HepG2 (cell line): ENCODE results near the gene DPH6. TPM values are rescaled to one million over a fixed set of nuclear protein-coding genes. Genes with fewer than 3 reads are reported as not detected.

ENCODE experiments used
- ATAC-seq: fragments of 200-7000 bp; cut with Tn5 transposase; 3 replicates; pipeline ENCODE4 v1.9.1; 2020; ENCODE audit warnings: mild to moderate bottlenecking, moderate library complexity
- BruUV-seq: library from RNA; stranded (reverse); fragments of 400-500 nt; replicated peaks from 2 replicates; lab custom pipeline; 2021; lab: Mats Ljungman, UMichigan
- CTCF ChIA-PET: fragments of 300-600 bp; formaldehyde crosslinking; extraction: SDS; loops from one replicate; lab custom pipeline; 2021; ENCODE audit warnings: low total read pairs, inconsistent platforms, low intra/inter-chr PET ratio; lab: Yijun Ruan, JAX
- POLR2A ChIA-PET: fragments of 350-600 bp; sonication (Branson Sonifier 250); formaldehyde crosslinking; loops from one replicate; lab custom pipeline; 2020; ENCODE audit warnings: antibody characterized with exemption, inconsistent platforms; lab: Yijun Ruan, JAX
- DNase-seq: peaks from one replicate; pipeline ENCODE4 v3.0.0-alpha.2; 2015; ENCODE audit warnings: low spot score
- FAIRE-seq: peaks from 3 replicates; lab custom pipeline; 2011; peaks lifted over from hg19 to GRCh38; lab: Jason Lieb, UNC
- H2AFZ ChIP-seq: one replicate; pipeline ENCODE4 v1.6.1; 2011; ENCODE audit warnings: low read length, inconsistent platforms
- H3K27ac ChIP-seq: fragments of 300-600 bp; 3 replicates; pipeline ENCODE4 v1.8.0; 2011; ENCODE audit warnings: mixed run types, mild to moderate bottlenecking, mixed read lengths, low read length, inconsistent platforms; ENCODE audit not compliant: insufficient read depth; ENCODE audit errors: extremely low read length
- H3K27me3 ChIP-seq, 2 experiments: fragments of 200-600 bp in 1 of 2; 2 replicates in 1 of 2; 3 replicates in 1 of 2; pipeline versions ENCODE4 v1.6.0 to v1.8.0; 2011; ENCODE audit warnings: low read length in 2 of 2, mild to moderate bottlenecking in 2 of 2, moderate library complexity in 2 of 2, inconsistent platforms in 1 of 2; ENCODE audit not compliant: insufficient read depth in 2 of 2, control insufficient read depth in 1 of 2
- H3K36me3 ChIP-seq, 2 experiments: fragments of 200-600 bp in 1 of 2; replicated peaks in 1 of 2; 2 replicates in 1 of 2; 3 replicates in 1 of 2; pipeline versions ENCODE4 v1.5.1 to v1.8.0; 2011; ENCODE audit warnings: low read length in 2 of 2, inconsistent platforms in 1 of 2; ENCODE audit not compliant: insufficient read depth in 2 of 2, control insufficient read depth in 1 of 2
- H3K4me1 ChIP-seq: 2 replicates; pipeline ENCODE4 v1.5.1; 2012; ENCODE audit warnings: low read length, inconsistent platforms; ENCODE audit not compliant: insufficient read depth
- H3K4me2 ChIP-seq: 2 replicates; pipeline ENCODE4 v1.6.0; 2011; ENCODE audit warnings: low read depth, low read length, inconsistent platforms
- H3K4me3 ChIP-seq, 3 experiments: fragments of 200-600 bp in 1 of 3; sonication (generic), shearing (Covaris generic) in 1 of 3; replicated peaks in 1 of 3; 2 replicates each; pipeline ENCODE4 v1.5.1; 2011 to 2016; ENCODE audit warnings: low read length in 3 of 3, inconsistent platforms in 2 of 3, low read depth in 2 of 3, mild to moderate bottlenecking in 2 of 3, control low read depth in 1 of 3, mixed read lengths in 1 of 3; ENCODE audit not compliant: insufficient read depth in 1 of 3
- H3K79me2 ChIP-seq: one replicate; pipeline ENCODE4 v1.6.1; 2011; ENCODE audit warnings: low read length, inconsistent platforms; ENCODE audit not compliant: insufficient read depth
- H3K9ac ChIP-seq: 2 replicates; pipeline ENCODE4 v1.6.0; 2011; ENCODE audit warnings: mild to moderate bottlenecking, low read depth, low read length, inconsistent platforms; ENCODE audit not compliant: insufficient read depth
- H3K9me3 ChIP-seq: 2 replicates; pipeline ENCODE4 v1.5.1; 2012; ENCODE audit warnings: mild to moderate bottlenecking, low read length
- H4K20me1 ChIP-seq: 2 replicates; pipeline ENCODE4 v1.6.0; 2011; ENCODE audit warnings: inconsistent platforms, mild to moderate bottlenecking, low read length, moderate library complexity; ENCODE audit not compliant: insufficient read depth
- DR1 ChIP-seq: sonication (generic); formaldehyde crosslinking; IDR thresholded peaks from 2 replicates; pipeline ENCODE4 v1.8.0; 2021; ENCODE audit warnings: mild to moderate bottlenecking, missing genetic modification reagents, inconsistent platforms
- GATA4 ChIP-seq: sonication (generic); IDR thresholded peaks from 2 replicates; pipeline ENCODE4 v1.6.1; 2016; ENCODE audit warnings: antibody characterized with exemption, low read depth, borderline replicate concordance
- GLI4 ChIP-seq: sonication (generic); formaldehyde crosslinking; IDR thresholded peaks from 2 replicates; pipeline ENCODE4 v1.5.1; 2020; ENCODE audit warnings: missing genetic modification reagents, mild to moderate bottlenecking, moderate library complexity, borderline replicate concordance
- GTF3A ChIP-seq: sonication (generic); formaldehyde crosslinking; conservative IDR thresholded peaks from 2 replicates; pipeline ENCODE4 v1.4.0; 2020; ENCODE audit warnings: mild to moderate bottlenecking, missing genetic modification reagents
- NFE2L2 ChIP-seq: fragments of 150-350 bp; IDR thresholded peaks from 2 replicates; pipeline ENCODE4 v1.6.1; 2014; ENCODE audit warnings: low read length
- SRSF9 ChIP-seq: fragments of 200-400 bp; formaldehyde crosslinking; IDR thresholded peaks from 2 replicates; pipeline ENCODE4 v1.6.1; 2018; ENCODE audit warnings: borderline replicate concordance, mild to moderate bottlenecking, low read depth, low read length; ENCODE audit not compliant: insufficient read depth, poor library complexity, severe bottlenecking
- ZBTB8A ChIP-seq: sonication (generic); formaldehyde crosslinking; IDR thresholded peaks from 2 replicates; pipeline ENCODE4 v1.4.0; 2020; ENCODE audit warnings: mild to moderate bottlenecking, low read depth, missing genetic modification reagents, borderline replicate concordance
- ZNF101 ChIP-seq: sonication (generic); formaldehyde crosslinking; IDR thresholded peaks from 2 replicates; pipeline ENCODE4 v1.4.0; 2020; ENCODE audit warnings: mild to moderate bottlenecking, low read depth, missing genetic modification reagents, borderline replicate concordance
- ZNF468 ChIP-seq: sonication (generic); formaldehyde crosslinking; IDR thresholded peaks from 2 replicates; pipeline ENCODE4 v1.8.0; 2022; ENCODE audit warnings: mild to moderate bottlenecking, moderate library complexity, missing genetic modification reagents
- ZNF619 ChIP-seq: sonication (generic); formaldehyde crosslinking; IDR thresholded peaks from 2 replicates; pipeline ENCODE4 v1.4.0; 2020; ENCODE audit warnings: mild to moderate bottlenecking, missing genetic modification reagents
- ZNF766 ChIP-seq: sonication (generic); formaldehyde crosslinking; IDR thresholded peaks from 2 replicates; pipeline ENCODE4 v1.5.0; 2020; ENCODE audit warnings: missing genetic modification reagents, borderline replicate concordance
- ZSCAN31 ChIP-seq: sonication (generic); formaldehyde crosslinking; IDR thresholded peaks from 2 replicates; pipeline ENCODE4 v1.5.0; 2020; ENCODE audit warnings: low read depth, mild to moderate bottlenecking, missing genetic modification reagents
- WGBS: methylation state at CpG from one replicate; pipeline ENCODE4 v1.1.6; 2017; ENCODE audit warnings: low lambda C conversion rate; 5-methylcytosine and 5-hydroxymethylcytosine counted together
- in situ Hi-C: cut with HindIII; loops from 2 replicates; pipeline ENCODE4 v1.10.0; 2017; ENCODE audit warnings: low pct_unique_long_range_greater_than_20kb; ENCODE audit not compliant: extremely low pct_ligation_motif_present
- intact Hi-C: fragments of 100-400 bp; cut with micrococcal nuclease; formaldehyde crosslinking; loops from one replicate; pipeline ENCODE4 v1.10.0; 2022; ENCODE audit not compliant: unreplicated experiment
- polyA plus RNA-seq, 8 experiments: library from polyadenylated mRNA; depleted of rRNA in 3 of 8; stranded (reverse) in 7 of 8; unstranded in 1 of 8; fragments of >200 nt; fragmentation: Illumina TruSeq in 4 of 8; extraction: Trizol in 4 of 8; gene quantifications; 2 replicates each; pipeline versions ENCODE4 v1.2.1 to v1.2.3, GENCODE V29; 2011 to 2016; ENCODE audit warnings: low read depth in 4 of 8, missing spikeins in 1 of 8, mixed read lengths in 1 of 8; ENCODE audit not compliant: insufficient read depth in 1 of 8
- total RNA-seq, 5 experiments: library from RNA; depleted of rRNA; stranded (reverse); fragments of >200 nt; fragmentation: Illumina TruSeq; extraction: Trizol; gene quantifications; 2 replicates each; pipeline ENCODE4 v1.2.3, GENCODE V29; 2016; ENCODE audit warnings: low read depth in 1 of 5
- TF ChIP-seq, protein P1 (sequence below): IDR thresholded peaks from 2 replicates; pipeline ENCODE4 v1.6.1; 2012; ENCODE audit warnings: low read depth, low read length, improper control_type of control experiment
- TF ChIP-seq, protein P2 (sequence below): IDR thresholded peaks from 2 replicates; pipeline ENCODE4 v1.6.1; 2012; ENCODE audit warnings: inconsistent platforms
- TF ChIP-seq, protein P3 (sequence below): IDR thresholded peaks from 2 replicates; pipeline ENCODE4 v1.6.1; 2016; ENCODE audit warnings: missing genetic modification reagents, missing compliant biosample characterization
- TF ChIP-seq, protein P4 (sequence below): sonication (generic); formaldehyde crosslinking; IDR thresholded peaks from 2 replicates; pipeline ENCODE4 v1.8.1; 2023; ENCODE audit warnings: missing genetic modification reagents, mild to moderate bottlenecking, borderline replicate concordance
- TF ChIP-seq, protein P5 (sequence below), 2 experiments: sonication (generic) in 1 of 2; formaldehyde crosslinking in 1 of 2; IDR thresholded peaks; 2 replicates each; pipeline versions ENCODE4 v1.4.0 to v1.6.1; 2016 to 2020; ENCODE audit warnings: borderline replicate concordance in 1 of 2, low read depth in 1 of 2, mild to moderate bottlenecking in 1 of 2, missing genetic modification reagents in 1 of 2

The DPH6 gene
- total and polyA plus RNA-seq, 2 of the 13 experiments (the other 11 are each of a cell fraction or from before 2014, with no cell fraction given) = 10.2 to 25.8 TPM

DNA sequence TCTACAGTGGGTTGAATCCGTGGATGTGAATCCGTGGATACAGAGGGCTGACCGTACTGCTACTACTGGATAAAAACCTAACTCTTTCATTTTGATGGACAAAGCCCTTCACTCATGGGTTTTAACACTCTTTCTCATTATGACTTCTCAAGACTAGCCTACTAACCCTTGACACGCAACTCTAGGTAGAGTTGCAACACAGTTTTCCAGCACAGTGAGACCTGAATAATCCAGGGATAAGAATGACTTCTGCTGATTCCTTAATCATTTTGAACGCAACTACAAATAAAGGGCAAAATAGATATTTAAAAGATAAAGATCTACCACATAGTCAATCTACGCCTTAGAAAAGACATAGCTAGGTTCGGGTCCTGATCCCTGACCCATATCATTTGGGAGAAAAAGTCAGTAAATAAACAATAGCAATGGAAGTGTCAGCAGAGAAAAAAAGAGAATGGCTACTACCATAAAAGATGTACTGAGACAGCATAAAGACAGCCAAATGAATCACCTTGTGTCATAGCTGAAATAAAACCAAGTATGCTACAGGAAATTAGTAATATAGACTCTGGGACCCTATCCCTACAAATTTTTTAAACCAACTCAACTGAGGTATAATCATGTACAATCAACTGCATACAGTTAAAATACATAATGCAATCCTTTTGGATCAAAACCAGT is 87.6 kb downstream of the DPH6 start:
- no peak overlapping the region for H3K4me3 ChIP-seq
- no peak overlapping the region for H2AFZ ChIP-seq
- no peaks in the 10 kb centered on the region for H4K20me1 ChIP-seq
- no peak overlapping the region for H3K9ac ChIP-seq
- ChIA-PET CTCF (no interaction called here), POLR2A (no interaction called here)
- no TSS peak for BruUV-seq
- H3K4me1 ChIP-seq = no peaks in the 10 kb centered on the region
- H3K27me3 ChIP-seq = no peaks in the 10 kb centered on the region
- DNase-seq (no peak), ATAC-seq (no peak), FAIRE-seq (no peak)
- H3K27ac ChIP-seq = no peak overlapping the region
- H3K9me3 ChIP-seq = no peaks in the 10 kb centered on the region
- H3K4me2 ChIP-seq = no peak overlapping the region
- WGBS = 94% methylated on average over 7 of the region's 7 CpGs
- no peaks in the 10 kb centered on the region for H3K36me3 ChIP-seq
- H3K79me2 ChIP-seq = no peaks in the 10 kb centered on the region
- intact Hi-C loops = no loop called here
- in situ Hi-C loops = no loop called here
- no peak for TF ChIP-seq ZNF101 (CRISPR knock-in tag)
- TF ChIP-seq SRSF9 = no peak
- no peak for TF ChIP-seq ZNF766 (CRISPR knock-in tag)
- TF ChIP-seq, protein P1, sequence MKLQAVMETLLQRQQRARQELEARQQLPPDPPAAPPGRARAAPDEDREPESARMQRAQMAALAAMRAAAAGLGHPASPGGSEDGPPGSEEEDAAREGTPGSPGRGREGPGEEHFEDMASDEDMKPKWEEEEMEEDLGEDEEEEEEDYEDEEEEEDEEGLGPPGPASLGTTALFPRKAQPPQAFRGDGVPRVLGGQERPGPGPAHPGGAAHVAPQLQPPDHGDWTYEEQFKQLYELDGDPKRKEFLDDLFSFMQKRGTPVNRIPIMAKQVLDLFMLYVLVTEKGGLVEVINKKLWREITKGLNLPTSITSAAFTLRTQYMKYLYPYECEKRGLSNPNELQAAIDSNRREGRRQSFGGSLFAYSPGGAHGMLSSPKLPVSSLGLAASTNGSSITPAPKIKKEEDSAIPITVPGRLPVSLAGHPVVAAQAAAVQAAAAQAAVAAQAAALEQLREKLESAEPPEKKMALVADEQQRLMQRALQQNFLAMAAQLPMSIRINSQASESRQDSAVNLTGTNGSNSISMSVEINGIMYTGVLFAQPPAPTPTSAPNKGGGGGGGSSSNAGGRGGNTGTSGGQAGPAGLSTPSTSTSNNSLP = no peak
- no peak for TF ChIP-seq GTF3A
- TF ChIP-seq, protein P2, sequence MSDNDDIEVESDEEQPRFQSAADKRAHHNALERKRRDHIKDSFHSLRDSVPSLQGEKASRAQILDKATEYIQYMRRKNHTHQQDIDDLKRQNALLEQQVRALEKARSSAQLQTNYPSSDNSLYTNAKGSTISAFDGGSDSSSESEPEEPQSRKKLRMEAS = no peak
- TF ChIP-seq ZSCAN31 (CRISPR knock-in tag) = no peak
- TF ChIP-seq, protein P3, sequence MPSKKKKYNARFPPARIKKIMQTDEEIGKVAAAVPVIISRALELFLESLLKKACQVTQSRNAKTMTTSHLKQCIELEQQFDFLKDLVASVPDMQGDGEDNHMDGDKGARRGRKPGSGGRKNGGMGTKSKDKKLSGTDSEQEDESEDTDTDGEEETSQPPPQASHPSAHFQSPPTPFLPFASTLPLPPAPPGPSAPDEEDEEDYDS = no peak
- no peak for TF ChIP-seq GLI4 (CRISPR knock-in tag)
- TF ChIP-seq ZNF619 = no peak
- TF ChIP-seq, protein P4, sequence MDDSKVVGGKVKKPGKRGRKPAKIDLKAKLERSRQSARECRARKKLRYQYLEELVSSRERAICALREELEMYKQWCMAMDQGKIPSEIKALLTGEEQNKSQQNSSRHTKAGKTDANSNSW = no peak
- TF ChIP-seq, protein P5, sequence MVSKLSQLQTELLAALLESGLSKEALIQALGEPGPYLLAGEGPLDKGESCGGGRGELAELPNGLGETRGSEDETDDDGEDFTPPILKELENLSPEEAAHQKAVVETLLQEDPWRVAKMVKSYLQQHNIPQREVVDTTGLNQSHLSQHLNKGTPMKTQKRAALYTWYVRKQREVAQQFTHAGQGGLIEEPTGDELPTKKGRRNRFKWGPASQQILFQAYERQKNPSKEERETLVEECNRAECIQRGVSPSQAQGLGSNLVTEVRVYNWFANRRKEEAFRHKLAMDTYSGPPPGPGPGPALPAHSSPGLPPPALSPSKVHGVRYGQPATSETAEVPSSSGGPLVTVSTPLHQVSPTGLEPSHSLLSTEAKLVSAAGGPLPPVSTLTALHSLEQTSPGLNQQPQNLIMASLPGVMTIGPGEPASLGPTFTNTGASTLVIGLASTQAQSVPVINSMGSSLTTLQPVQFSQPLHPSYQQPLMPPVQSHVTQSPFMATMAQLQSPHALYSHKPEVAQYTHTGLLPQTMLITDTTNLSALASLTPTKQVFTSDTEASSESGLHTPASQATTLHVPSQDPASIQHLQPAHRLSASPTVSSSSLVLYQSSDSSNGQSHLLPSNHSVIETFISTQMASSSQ (IDR thresholded peaks at IDR 0.05; ENCODE audit: low read depth) = no peak
- TF ChIP-seq, protein P5 (CRISPR knock-in tag; IDR thresholded peaks at IDR 0.05; ENCODE audit: borderline replicate concordance) = no peak
- TF ChIP-seq ZNF468 (CRISPR knock-in tag) = no peak
- no peak for TF ChIP-seq ZBTB8A
- TF ChIP-seq NFE2L2 = no peak
- TF ChIP-seq GATA4 = no peak
- TF ChIP-seq DR1 (CRISPR knock-in tag) = no peak
